SK-N-SH treated with all-trans-retinoic acid at 6 μM for 48 hours (cell line): ENCODE measurements around the gene SPACDR.

Experiments used
- ARNTL ChIP-seq: fragments of 450-650 bp; formaldehyde crosslinking; IDR thresholded peaks from 2 replicates; pipeline ENCODE4 v1.5.0; 2020; ENCODE audit warnings: low read depth, mild to moderate bottlenecking, moderate library complexity, borderline replicate concordance
- BACH2 ChIP-seq: fragments of 250-450 bp; sonication (Bioruptor Pico); IDR thresholded peaks from 2 replicates; pipeline ENCODE4 v1.9.0; 2021; ENCODE audit warnings: mild to moderate bottlenecking, borderline replicate concordance
- CSDC2 ChIP-seq: fragments of 250-450 bp; sonication (Bioruptor Pico); IDR thresholded peaks from 2 replicates; pipeline ENCODE4 v1.5.0; 2020; ENCODE audit warnings: mild to moderate bottlenecking, moderate library complexity
- ESRRG ChIP-seq: fragments of 250-450 bp; sonication (Bioruptor Pico); IDR thresholded peaks from 2 replicates; pipeline ENCODE4 v1.6.1; 2021; ENCODE audit warnings: mild to moderate bottlenecking
- OSR1 ChIP-seq: fragments of 250-450 bp; sonication (Bioruptor Pico); IDR thresholded peaks from 2 replicates; pipeline ENCODE4 v1.8.0; 2022; ENCODE audit warnings: moderate library complexity, mild to moderate bottlenecking, inconsistent platforms
- PATZ1 ChIP-seq: fragments of 250-450 bp; sonication (Bioruptor Pico); IDR thresholded peaks from 2 replicates; pipeline ENCODE4 v1.8.0; 2020; ENCODE audit warnings: mild to moderate bottlenecking, moderate library complexity, borderline replicate concordance
- PPARA ChIP-seq: fragments of 250-450 bp; sonication (Bioruptor Pico); IDR thresholded peaks from 2 replicates; pipeline ENCODE4 v1.5.0; 2020; ENCODE audit warnings: mild to moderate bottlenecking, borderline replicate concordance
- RARB ChIP-seq: fragments of 250-450 bp; sonication (Bioruptor Pico); IDR thresholded peaks from 2 replicates; pipeline ENCODE4 v1.8.0; 2021; ENCODE audit warnings: mild to moderate bottlenecking, moderate library complexity
- TCF4 ChIP-seq: fragments of 250-450 bp; sonication (Bioruptor Pico); IDR thresholded peaks from 2 replicates; pipeline ENCODE4 v1.8.0; 2021; ENCODE audit warnings: mild to moderate bottlenecking, moderate library complexity, borderline replicate concordance
- ZFP3 ChIP-seq: fragments of 250-450 bp; sonication (Bioruptor Pico); IDR thresholded peaks from 2 replicates; pipeline ENCODE4 v1.5.0; 2020; ENCODE audit warnings: mild to moderate bottlenecking, moderate library complexity
- ZFP30 ChIP-seq: fragments of 450-650 bp; formaldehyde crosslinking; IDR thresholded peaks from 2 replicates; pipeline ENCODE4 v1.5.0; 2022; ENCODE audit warnings: mild to moderate bottlenecking, moderate library complexity
- TF ChIP-seq, protein P1 (sequence below): fragments of 250-450 bp; sonication (Bioruptor Pico); IDR thresholded peaks from 2 replicates; pipeline ENCODE4 v1.5.1; 2020; ENCODE audit warnings: low read depth, mild to moderate bottlenecking, moderate library complexity

DNA sequence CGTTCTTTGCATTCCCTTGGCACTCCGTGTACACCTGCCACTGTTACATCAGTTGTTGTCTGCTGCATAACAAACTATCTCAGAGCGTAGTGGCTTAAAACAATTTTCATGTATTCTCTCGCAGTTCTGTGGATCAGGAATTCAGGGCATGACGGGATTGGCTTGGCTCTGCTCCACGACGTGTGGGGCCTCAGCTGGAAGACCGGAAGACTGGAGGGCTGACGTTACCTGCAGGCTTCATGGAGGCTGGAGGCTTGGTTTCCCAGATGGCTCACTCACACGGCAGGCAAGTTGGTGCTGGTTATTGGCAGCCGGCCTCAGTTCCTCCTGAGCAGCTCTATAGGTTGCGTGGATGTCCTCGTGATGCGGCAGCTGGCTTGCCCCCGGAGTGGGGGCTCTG, 45.2 kb upstream of the SPACDR start:
- TF ChIP-seq PATZ1 (no peak), CSDC2 (CRISPR knock-in tag) (no peak), ARNTL (CRISPR knock-in tag) (no peak), OSR1 (CRISPR knock-in tag) (no peak), TCF4 (no peak), PPARA (CRISPR knock-in tag) (no peak), RARB (no peak), ESRRG (CRISPR knock-in tag) (no peak), ZFP3 (CRISPR knock-in tag) (no peak), ZFP30 (CRISPR knock-in tag) (no peak), BACH2 (CRISPR knock-in tag) (no peak)
- TF ChIP-seq, protein P1, sequence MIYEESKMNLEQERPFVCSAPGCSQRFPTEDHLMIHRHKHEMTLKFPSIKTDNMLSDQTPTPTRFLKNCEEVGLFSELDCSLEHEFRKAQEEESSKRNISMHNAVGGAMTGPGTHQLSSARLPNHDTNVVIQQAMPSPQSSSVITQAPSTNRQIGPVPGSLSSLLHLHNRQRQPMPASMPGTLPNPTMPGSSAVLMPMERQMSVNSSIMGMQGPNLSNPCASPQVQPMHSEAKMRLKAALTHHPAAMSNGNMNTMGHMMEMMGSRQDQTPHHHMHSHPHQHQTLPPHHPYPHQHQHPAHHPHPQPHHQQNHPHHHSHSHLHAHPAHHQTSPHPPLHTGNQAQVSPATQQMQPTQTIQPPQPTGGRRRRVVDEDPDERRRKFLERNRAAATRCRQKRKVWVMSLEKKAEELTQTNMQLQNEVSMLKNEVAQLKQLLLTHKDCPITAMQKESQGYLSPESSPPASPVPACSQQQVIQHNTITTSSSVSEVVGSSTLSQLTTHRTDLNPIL (CRISPR knock-in tag) = no peak
